ENCODE measurements around the gene ZDHHC17. TPM values are rescaled to one million over a fixed set of nuclear protein-coding genes. Genes with fewer than 3 reads are reported as not detected.

The ZDHHC17 gene
- total RNA-seq, 1 donor from 2014 or later: 17.0 TPM

- Histone ChIP-seq H3K9me3 (replicated peaks) (no peaks in the 10 kb centered on the region), H3K4me1 (peaks cover 32% of the 10 kb centered on the region), H3K27me3 (ENCODE audit: low read depth) (no peaks in the 10 kb centered on the region), H3K27ac (replicated peaks) (no peak overlapping the region), H3K4me3 (no peak overlapping the region), H3K36me3 (no peaks in the 10 kb centered on the region)
- no peak for TF ChIP-seq CTCF (IDR thresholded peaks at IDR 0.05; ENCODE audit: borderline replicate concordance)
- intact Hi-C loops (cut with micrococcal nuclease): no loop called here
- DNase-seq: no peak
Observed at GRCh38 chr12:76874491-76875190, 110.7 kb downstream of the ZDHHC17 start.

DNA sequence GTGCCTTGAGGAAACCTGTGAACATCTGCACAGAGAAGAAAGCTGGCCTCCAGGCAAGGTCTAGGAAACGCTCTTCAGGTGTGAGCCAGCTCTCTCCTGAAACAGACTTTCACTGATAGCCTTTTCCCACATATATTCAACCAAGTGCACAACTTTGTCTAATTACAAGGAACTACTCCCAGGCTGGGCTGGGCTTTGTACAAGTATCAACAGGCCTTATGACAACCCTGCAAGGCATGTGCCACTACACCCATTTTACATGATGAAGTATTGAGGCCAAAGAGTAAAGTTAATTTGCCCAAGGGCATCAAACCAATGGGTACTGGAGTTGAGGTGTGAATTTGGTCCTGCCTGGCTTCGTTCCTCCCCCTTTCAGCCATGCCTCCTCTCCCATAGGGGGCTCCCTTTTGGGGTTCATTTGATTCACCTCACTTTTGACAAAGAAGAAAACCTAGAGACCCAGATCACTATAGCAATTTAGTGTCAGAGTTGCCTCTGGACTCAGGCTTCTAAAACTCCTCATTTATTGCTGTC is 112.8 kb downstream of the ZDHHC17 start:
- no peak for TF ChIP-seq CTCF (IDR thresholded peaks at IDR 0.05; ENCODE audit: borderline replicate concordance)
- H3K27me3 ChIP-seq (ENCODE audit: low read depth): no peaks in the 10 kb centered on the region
- H3K4me1 ChIP-seq: peaks cover 47% of the 10 kb centered on the region
- intact Hi-C loops (cut with micrococcal nuclease): no loop called here
- DNase-seq: no peak
- H3K36me3 ChIP-seq: no peaks in the 10 kb centered on the region
- H3K27ac ChIP-seq (replicated peaks): no peak overlapping the region
- no peaks in the 10 kb centered on the region for H3K9me3 ChIP-seq (replicated peaks)
- H3K4me3 ChIP-seq: peak overlapping the region; percentile 91

GRCh38 chr12:76878099-76878898 is 114.4 kb downstream of the ZDHHC17 start:
- no peak for TF ChIP-seq CTCF (IDR thresholded peaks at IDR 0.05; ENCODE audit: borderline replicate concordance)
- Histone ChIP-seq H3K36me3 (no peaks in the 10 kb centered on the region), H3K4me1 (peaks cover 47% of the 10 kb centered on the region), H3K9me3 (replicated peaks) (peaks cover 7% of the 10 kb centered on the region), H3K27me3 (ENCODE audit: low read depth) (no peaks in the 10 kb centered on the region), H3K4me3 (peak overlapping the region; percentile 91), H3K27ac (replicated peaks) (peak overlapping the region; percentile 94)
- intact Hi-C loops (cut with micrococcal nuclease): no loop called here
- DNase-seq: no peak

DNA sequence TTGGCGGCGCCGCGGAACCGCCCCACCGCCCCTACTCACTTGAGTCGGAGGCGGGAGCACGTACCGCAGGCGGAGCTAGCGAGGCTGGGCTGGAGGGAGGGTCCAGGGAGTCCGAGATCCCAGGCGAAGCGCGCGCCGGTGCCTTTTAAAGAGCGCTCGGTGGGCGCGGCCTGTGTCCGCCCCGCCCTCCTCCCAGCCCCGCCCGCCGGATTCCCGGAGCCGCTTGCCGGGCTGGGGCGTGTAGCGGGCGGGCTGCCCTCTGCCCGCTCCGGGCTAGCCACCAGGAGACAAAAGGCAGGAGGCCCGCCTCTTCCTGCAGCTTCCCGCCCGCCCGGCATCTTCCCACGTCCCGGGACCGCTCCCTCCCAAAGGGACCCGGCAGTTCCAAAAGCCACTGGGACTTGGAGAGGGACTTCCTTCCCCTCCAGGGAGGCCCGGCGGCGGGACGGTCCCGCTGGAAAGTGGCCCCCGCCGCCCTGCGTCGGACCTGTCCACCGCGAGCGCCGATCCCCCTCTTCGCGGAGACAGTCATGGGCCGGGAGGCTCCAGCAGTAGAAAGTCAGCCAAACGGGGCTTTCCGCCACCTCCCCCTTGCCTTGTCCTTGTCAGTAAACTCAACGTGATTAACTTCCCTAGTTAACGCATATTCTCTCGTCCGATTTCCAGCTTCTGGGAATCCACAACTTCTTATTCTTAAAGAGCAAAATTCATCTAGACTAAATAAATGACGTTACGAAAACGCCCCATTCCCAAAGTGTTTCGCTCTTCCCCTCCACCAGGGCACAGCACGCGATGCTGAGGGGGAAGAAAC is 115.2 kb downstream of the ZDHHC17 start, which contains the start of gene CSRP2:
Gene CSRP2 (minus strand): TSS at position 121 of the 811 bp plus-strand sequence. CDS start 12,759 bp downstream, outside the sequence.
- TF ChIP-seq CTCF (IDR thresholded peaks at IDR 0.05; ENCODE audit: borderline replicate concordance): peak; percentile 33
- no peaks in the 10 kb centered on the region for H3K36me3 ChIP-seq
- peak within 1 kb of the TSS; percentile 94 for H3K27ac ChIP-seq (replicated peaks)
- no peaks in the 10 kb centered on the region for H3K27me3 ChIP-seq (ENCODE audit: low read depth)
- peak within 1 kb of the TSS; percentile 91 for H3K4me3 ChIP-seq
- H3K9me3 ChIP-seq (replicated peaks): peaks cover 15% of the 10 kb centered on the region
- intact Hi-C loops (cut with micrococcal nuclease): no loop called here
- peaks cover 45% of the 10 kb centered on the region for H3K4me1 ChIP-seq
- DNase-seq: peak; percentile 91

All from left ventricle myocardium inferior (tissue), 1 donor.